Ovary (tissue), 3 donors: ENCODE results near the gene CEMIP.

Experiments
- CTCF ChIP-seq, 3 donors: fragments of 450-650 bp in 2 of 3; fragments of 200-600 bp in 1 of 3; IDR thresholded peaks; one replicate each; pipeline versions ENCODE4 v1.5.1 to v1.8.0; 2016 to 2022; ENCODE audit warnings: antibody characterized with exemption in 3 of 3, mild to moderate bottlenecking in 1 of 3
- EP300 ChIP-seq: sonication (generic); formaldehyde crosslinking; IDR thresholded peaks from one replicate; pipeline ENCODE4 v1.6.1; 2017; ENCODE audit warnings: antibody characterized with exemption
- POLR2A ChIP-seq: fragments of 450-650 bp; IDR thresholded peaks from one replicate; pipeline ENCODE4 v1.6.1; 2017; ENCODE audit warnings: antibody characterized with exemption, mild to moderate bottlenecking, moderate library complexity
- donor health status: DM: no; HTN: no; CAD: no.

GRCh38 chr15:80982839-80983238, 203.7 kb downstream of the CEMIP start:
- TF ChIP-seq CTCF (IDR thresholded peaks at IDR 0.05) (no peak), POLR2A (no peak), EP300 (no peak)
